Activated naive CD4-positive, alpha-beta T cell treated with anti-CD3 and anti-CD28 coated beads, Interleukin-2, amount 50 U/mL, for 72 hours (primary cell): Measurements from ENCODE around the gene ADGRA1. TPM values are rescaled to one million over a fixed set of nuclear protein-coding genes. Genes with fewer than 3 reads are reported as not detected.
"Not testable (repeated sequence)": the region's sequence is repeated elsewhere in the genome, so short reads cannot be mapped to it uniquely, and the experiment has no call there.

Experiments used
- ATAC-seq, 2 donors: fragments of 150-1000 bp; cut with Tn5 transposase; 2 replicates each; pipeline ENCODE4 v1.10.0; 2021; ENCODE audit warnings: mild to moderate bottlenecking in 2 of 2, moderate library complexity in 2 of 2
- DNase-seq, 2 donors: peaks; one replicate each; pipeline ENCODE4 v3.0.0; 2021 to 2022; ENCODE audit warnings: low spot score in 2 of 2
- H3K27ac Mint-ChIP-seq, 2 donors: one replicate each; pipeline ENCODE4 v1.8.0; 2022; ENCODE audit warnings: mild to moderate bottlenecking in 2 of 2, mixed read lengths in 2 of 2
- H3K36me3 Mint-ChIP-seq, 2 donors: one replicate each; pipeline ENCODE4 v1.8.0; 2022; ENCODE audit warnings: mixed read lengths in 2 of 2
- H3K9me3 Mint-ChIP-seq, 2 donors: one replicate each; pipeline ENCODE4 v1.8.0; 2022; ENCODE audit warnings: mixed read lengths in 2 of 2
- total RNA-seq, 2 donors: library from RNA; stranded (reverse); gene quantifications; one replicate each; pipeline ENCODE4 v1.2.3, GENCODE V29; 2022

Gene ADGRA1
- total RNA-seq, 2 donors from 2014 or later = not detected

DNA sequence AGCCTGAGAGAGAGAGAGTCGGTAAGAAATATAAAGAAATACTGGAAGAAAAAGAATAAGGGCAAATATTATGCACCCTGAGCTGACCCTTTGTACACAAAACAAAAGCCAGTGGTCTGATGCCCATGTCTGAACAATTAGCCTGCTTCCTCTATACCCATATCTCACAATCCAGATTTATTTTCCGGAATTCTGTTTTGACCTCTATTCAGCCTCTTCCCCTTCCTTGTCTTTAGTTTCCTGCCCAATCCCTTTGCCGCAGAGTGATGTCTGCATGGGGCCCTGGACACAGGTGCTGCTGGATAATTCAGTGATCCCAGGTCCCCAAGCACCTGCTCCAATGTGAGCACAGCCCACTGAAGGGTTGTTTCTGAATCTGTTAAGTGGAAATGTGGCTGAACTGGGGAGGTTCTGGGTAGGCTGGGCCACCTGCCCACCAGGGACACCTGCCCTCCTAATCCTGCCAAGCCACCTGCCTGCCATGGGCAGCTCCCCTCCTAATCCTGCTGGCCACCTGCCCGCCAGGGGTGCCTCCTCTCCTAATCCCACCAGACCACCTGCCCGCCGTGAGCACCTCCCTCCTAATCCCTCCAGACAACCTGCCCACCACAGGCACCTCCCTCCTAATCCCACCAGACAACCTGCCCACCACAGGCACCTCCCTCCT, 23.0 kb downstream of the ADGRA1 start:
- ATAC-seq = no peak
- Mint-ChIP-seq H3K9me3 (peaks cover 26% of the 10 kb centered on the region in 2 donors), H3K27ac (no peak overlapping the region), H3K36me3 (peaks cover 16 to 27% of the 10 kb centered on the region in 2 donors)
- no peak for DNase-seq

DNA sequence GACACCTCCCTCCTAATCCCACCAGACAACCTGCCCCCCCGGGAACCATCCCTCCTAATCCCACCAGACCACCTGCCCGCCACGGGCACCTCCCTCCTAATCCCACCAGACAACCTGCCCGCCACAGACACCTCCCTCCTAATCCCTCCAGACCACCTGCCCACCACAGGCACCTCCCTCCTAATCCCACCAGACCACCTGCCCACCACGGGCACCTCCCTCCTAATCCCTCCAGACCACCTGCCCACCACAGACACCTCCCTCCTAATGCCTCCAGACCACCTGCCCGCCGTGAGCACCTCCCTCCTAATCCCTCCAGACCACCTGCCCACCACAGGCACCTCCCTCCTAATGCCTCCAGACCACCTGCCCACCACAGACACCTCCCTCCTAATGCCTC, 23.9 kb downstream of the ADGRA1 start:
- H3K27ac Mint-ChIP-seq, ATAC-seq, DNase-seq: not testable (repeated sequence)
- Mint-ChIP-seq H3K36me3 (peaks cover 16 to 27% of the 10 kb centered on the region in 2 donors), H3K9me3 (peaks cover 26% of the 10 kb centered on the region in 2 donors)

- no peak overlapping the region for H3K27ac Mint-ChIP-seq
- no peak for ATAC-seq
- no peak for DNase-seq
- peaks cover 0 to 10% of the 10 kb centered on the region in 2 donors for H3K36me3 Mint-ChIP-seq
- H3K9me3 Mint-ChIP-seq = peaks cover 10 to 14% of the 10 kb centered on the region in 2 donors
Measured at GRCh38 chr10:133113146-133113830, 25.6 kb downstream of the ADGRA1 start.

- DNase-seq (peak in 1 of 2 donors; percentile 34), ATAC-seq (no peak)
- Mint-ChIP-seq H3K36me3 (peaks cover 0 to 6% of the 10 kb centered on the region in 2 donors), H3K27ac (no peak overlapping the region), H3K9me3 (peaks cover 9 to 14% of the 10 kb centered on the region in 2 donors)
Measured at GRCh38 chr10:133113847-133114246, 26.1 kb downstream of the ADGRA1 start.

- H3K9me3 Mint-ChIP-seq = peaks cover 7 to 13% of the 10 kb centered on the region in 2 donors
- ATAC-seq = no peak
- H3K27ac Mint-ChIP-seq = no peak overlapping the region
- H3K36me3 Mint-ChIP-seq = peaks cover 0 to 5% of the 10 kb centered on the region in 2 donors
- peak in 1 of 2 donors; percentile 21 for DNase-seq
Measured at GRCh38 chr10:133114251-133114650, 26.5 kb downstream of the ADGRA1 start.

DNA sequence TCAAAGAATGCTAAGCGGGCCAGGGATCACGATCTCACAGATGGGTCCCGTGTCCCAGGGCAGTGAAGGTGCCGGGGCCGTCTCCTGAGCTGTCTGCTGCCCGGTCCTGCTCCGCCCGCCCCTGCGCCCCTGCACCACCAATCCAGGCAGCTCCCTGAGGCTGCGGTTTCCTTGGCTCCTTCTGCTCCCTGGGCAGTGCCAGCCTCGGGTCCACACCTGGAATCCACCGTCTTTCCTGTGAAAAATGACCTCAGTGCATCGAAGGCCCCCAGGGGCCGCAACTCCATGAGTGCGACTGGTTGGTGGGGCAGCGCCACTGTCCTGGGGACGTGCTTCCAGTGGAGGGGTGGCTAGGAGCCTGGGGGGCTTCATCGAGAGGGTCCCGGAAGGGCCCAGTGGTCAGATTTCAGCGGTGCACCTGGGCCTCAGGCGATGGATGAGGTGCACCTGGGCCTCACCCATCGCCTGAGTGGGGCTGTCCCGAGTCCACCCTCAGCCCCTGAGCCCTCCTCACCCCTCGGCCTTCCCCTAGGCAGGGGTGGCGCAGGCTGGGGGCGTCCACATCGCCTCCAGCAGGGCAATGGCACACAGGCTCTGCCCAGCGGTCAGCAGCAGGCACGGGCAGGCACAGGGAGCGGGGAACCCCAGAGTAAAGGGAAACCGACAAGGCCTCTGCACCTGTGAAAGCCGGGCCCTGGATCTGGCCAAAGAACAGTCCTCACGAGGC, 27.2 kb downstream of the ADGRA1 start:
- Mint-ChIP-seq H3K27ac (no peak overlapping the region), H3K9me3 (peaks cover 3 to 8% of the 10 kb centered on the region in 2 donors), H3K36me3 (no peaks in the 10 kb centered on the region)
- DNase-seq = peak in 1 of 2 donors; percentile 48
- no peak for ATAC-seq

GRCh38 chr10:133115453-133115842, 27.7 kb downstream of the ADGRA1 start:
- H3K9me3 Mint-ChIP-seq = peaks cover 3 to 8% of the 10 kb centered on the region in 2 donors
- DNase-seq (no peak), ATAC-seq (no peak)
- H3K27ac Mint-ChIP-seq = no peak overlapping the region
- H3K36me3 Mint-ChIP-seq = no peaks in the 10 kb centered on the region

DNA sequence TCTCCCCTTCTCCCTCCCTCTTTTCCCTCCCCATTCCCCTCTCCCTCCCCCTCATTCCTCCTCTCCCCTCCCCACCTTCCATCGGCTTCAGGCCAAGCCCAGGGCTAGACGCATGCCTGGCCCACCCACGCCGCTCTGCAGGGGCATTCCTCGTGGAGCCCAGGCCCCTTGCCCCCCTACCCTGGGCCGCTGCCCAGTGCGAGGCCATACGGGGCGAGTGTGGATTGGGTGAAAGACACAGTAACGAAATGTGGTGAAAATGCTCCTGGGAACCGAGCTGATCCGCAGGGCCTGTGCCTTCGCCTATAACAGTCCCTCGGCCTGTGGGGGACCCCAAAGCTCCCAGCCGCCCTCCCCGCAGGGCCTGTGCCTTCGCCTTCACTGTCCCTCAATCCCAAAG, 28.3 kb downstream of the ADGRA1 start:
- Mint-ChIP-seq H3K27ac (no peak overlapping the region), H3K9me3 (peaks cover 3 to 8% of the 10 kb centered on the region in 2 donors), H3K36me3 (no peaks in the 10 kb centered on the region)
- peak in 1 of 2 donors; percentile 41 for DNase-seq
- no peak for ATAC-seq

- H3K27ac Mint-ChIP-seq = no peak overlapping the region
- DNase-seq = peak in 1 of 2 donors; percentile 48
- peaks cover 3 to 8% of the 10 kb centered on the region in 2 donors for H3K9me3 Mint-ChIP-seq
- no peaks in the 10 kb centered on the region for H3K36me3 Mint-ChIP-seq
- ATAC-seq = no peak
Measured at GRCh38 chr10:133116455-133116854, 28.7 kb downstream of the ADGRA1 start.

DNA sequence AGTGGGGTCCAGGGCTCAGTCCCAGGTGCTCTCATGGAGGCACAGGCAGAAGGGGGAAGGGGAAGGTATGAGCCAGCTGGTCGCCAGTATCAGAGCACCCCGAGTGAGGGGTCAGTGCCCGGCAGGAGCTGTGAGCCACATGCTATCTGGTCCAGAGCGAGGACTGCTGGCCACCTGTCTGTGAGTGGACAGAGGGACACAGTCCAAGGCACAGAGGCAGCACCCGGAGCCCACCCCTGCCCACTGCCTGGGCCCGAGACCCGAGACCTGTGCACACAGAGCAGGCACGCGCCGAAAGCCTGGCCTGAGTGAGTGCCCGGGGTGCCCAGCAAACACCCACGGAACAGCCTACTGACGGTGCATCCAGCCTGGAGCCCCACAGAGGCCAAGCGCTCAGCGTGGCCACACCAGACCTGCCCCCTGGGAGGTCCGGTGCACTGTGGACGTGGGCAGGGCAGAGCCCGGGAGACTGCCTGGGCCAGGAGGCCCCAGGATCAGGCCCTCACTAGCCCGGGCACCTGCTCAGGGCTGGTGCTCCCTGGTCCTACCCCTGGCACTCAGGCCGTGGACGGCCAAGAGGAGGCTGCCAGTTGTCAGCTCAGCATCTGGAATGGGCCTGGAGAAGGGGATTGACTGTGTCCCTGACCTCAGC, 29.4 kb downstream of the ADGRA1 start:
- peak in 1 of 2 donors; percentile 31 for DNase-seq
- H3K27ac Mint-ChIP-seq = no peak overlapping the region
- H3K9me3 Mint-ChIP-seq = peaks cover 3 to 8% of the 10 kb centered on the region in 2 donors
- H3K36me3 Mint-ChIP-seq = no peaks in the 10 kb centered on the region
- ATAC-seq = no peak

GRCh38 chr10:133117688-133118071, 30.0 kb downstream of the ADGRA1 start:
- H3K9me3 Mint-ChIP-seq = peaks cover 3 to 8% of the 10 kb centered on the region in 2 donors
- H3K36me3 Mint-ChIP-seq = no peaks in the 10 kb centered on the region
- peak in 1 of 2 donors; percentile 49 for DNase-seq
- no peak for ATAC-seq
- H3K27ac Mint-ChIP-seq = no peak overlapping the region

DNA sequence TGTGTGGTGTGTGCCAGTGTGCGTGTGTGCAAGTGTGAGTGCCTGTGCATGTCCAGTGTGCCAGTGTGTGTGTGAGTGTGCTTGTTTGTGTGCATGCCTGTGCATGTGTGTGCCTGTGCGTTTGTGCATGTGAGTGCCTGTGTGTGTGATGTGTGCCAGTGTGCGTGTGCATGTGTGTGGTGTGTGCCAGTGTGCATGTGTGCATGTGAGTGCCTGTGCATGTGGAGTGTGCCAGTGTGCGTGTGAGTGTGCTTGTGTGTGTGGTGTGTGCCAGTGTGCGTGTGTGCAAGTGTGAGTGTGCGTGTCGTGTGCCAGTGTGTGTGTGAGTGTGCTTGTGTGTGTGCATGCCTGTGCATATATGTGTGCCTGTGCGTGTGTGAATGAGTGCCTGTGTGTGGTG, 33.8 kb downstream of the ADGRA1 start:
- no peak overlapping the region for H3K27ac Mint-ChIP-seq
- no peak for ATAC-seq

GRCh38 chr10:133122171-133122935, 34.6 kb downstream of the ADGRA1 start:
- no peaks in the 10 kb centered on the region for H3K36me3 Mint-ChIP-seq
- peaks cover 3 to 8% of the 10 kb centered on the region in 2 donors for H3K9me3 Mint-ChIP-seq
- no peak overlapping the region for H3K27ac Mint-ChIP-seq

More for the DNA sequence above, 33.8 kb downstream of the ADGRA1 start:
- no peak for DNase-seq
- peaks cover 3 to 8% of the 10 kb centered on the region in 2 donors for H3K9me3 Mint-ChIP-seq
- H3K36me3 Mint-ChIP-seq = no peaks in the 10 kb centered on the region

GRCh38 chr10:133123050-133123745, 35.5 kb downstream of the ADGRA1 start:
- peak in 1 of 2 donors; percentile 80 for ATAC-seq
- peak; percentile 25 to 44 for DNase-seq
- peaks cover 3 to 6% of the 10 kb centered on the region in 2 donors for H3K9me3 Mint-ChIP-seq
- no peak overlapping the region for H3K27ac Mint-ChIP-seq
- no peaks in the 10 kb centered on the region for H3K36me3 Mint-ChIP-seq

More at GRCh38 chr10:133122171-133122935, 34.6 kb downstream of the ADGRA1 start:
- peak in 1 of 2 donors; percentile 31 for DNase-seq
- ATAC-seq = no peak

GRCh38 chr10:133123746-133124356, 36.1 kb downstream of the ADGRA1 start:
- DNase-seq (peak in 1 of 2 donors; percentile 47), ATAC-seq (no peak)
- Mint-ChIP-seq H3K27ac (no peak overlapping the region), H3K9me3 (peaks cover under 1 to 2% of the 10 kb centered on the region in 2 donors), H3K36me3 (no peaks in the 10 kb centered on the region)
